ENCODE results near the gene CRYGN.

The CRYGN gene

GRCh38 chr7:151453326-151453791, 13.4 kb upstream of the CRYGN start:
- DNase-seq (ENCODE audit: extremely low spot score) = no peak
- ChIA-PET POLR2A (no interaction called here), CTCF (interaction anchor here (0.8 kb wide), 1 partner anchor 30 kb away, joined by 3 read pairs; no protein-coding TSS in a partner anchor)
- TF ChIP-seq SP1 (IDR thresholded peaks at IDR 0.05) = no peak

- TF ChIP-seq NFRKB (IDR thresholded peaks at IDR 0.05) = no peak
- POLR2A ChIA-PET = no interaction called here
- CTCF ChIA-PET = interaction anchor here (1.0 kb wide), 1 partner anchor 26 kb away, joined by 5 read pairs; no protein-coding TSS in a partner anchor
- DNase-seq (ENCODE audit: extremely low spot score) = no peak
Observed at GRCh38 chr7:151452680-151453325, 12.9 kb upstream of the CRYGN start.

DNA sequence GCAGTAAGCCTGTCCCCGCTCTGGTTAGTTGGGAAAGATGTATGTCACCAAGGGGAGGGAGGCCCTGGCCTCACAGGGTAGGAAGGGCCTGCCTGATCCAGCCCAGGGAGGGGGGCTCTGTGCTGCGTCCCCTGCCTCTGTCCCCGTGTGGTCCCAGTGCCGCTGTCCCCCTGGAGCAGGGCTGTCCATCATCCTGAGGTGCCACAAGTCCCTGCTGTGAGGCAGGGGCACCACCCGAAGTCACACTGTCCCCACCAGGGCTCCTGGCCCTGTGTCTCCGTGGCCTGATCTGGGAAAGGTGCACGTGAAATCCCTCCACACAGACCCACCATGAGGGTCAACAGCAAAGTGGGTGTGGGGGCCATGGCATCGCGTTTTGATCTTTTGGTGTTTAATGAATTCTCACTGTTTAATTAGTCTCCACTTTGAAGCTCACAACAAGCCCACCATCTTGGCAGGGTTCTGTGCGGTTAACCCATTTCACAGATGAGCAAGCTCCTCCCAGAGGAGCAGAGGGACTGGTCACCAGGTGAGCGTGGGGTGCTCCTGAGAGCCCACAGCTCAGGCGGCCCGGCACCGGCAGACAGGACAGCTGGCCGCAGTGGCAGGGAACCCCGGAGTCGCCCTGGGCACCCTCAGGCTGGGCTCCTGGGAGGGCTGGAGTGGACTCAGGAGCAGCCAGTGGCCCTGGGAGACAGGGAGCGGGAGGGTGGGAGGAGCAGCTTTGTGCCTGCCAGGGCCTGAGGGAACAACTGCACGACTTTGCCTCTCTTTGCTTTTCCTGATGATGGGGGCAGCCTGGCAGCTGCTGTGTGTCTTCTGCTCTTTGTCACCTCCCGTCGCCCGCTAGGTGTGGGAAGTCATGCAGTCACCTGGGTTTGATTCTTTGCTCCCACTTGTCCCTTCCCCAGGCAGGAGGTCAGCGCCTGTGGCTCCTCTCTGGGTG, 12.0 kb upstream of the CRYGN start:
- TF ChIP-seq, protein P1, sequence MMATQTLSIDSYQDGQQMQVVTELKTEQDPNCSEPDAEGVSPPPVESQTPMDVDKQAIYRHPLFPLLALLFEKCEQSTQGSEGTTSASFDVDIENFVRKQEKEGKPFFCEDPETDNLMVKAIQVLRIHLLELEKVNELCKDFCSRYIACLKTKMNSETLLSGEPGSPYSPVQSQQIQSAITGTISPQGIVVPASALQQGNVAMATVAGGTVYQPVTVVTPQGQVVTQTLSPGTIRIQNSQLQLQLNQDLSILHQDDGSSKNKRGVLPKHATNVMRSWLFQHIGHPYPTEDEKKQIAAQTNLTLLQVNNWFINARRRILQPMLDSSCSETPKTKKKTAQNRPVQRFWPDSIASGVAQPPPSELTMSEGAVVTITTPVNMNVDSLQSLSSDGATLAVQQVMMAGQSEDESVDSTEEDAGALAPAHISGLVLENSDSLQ (IDR thresholded peaks at IDR 0.05) = no peak
- no peak for TF ChIP-seq SUZ12 (IDR thresholded peaks at IDR 0.05)
- no peak for TF ChIP-seq BHLHE40 (IDR thresholded peaks at IDR 0.05; ENCODE audit: borderline replicate concordance)
- TF ChIP-seq NFRKB (IDR thresholded peaks at IDR 0.05) = no peak
- TF ChIP-seq FOXM1 (IDR thresholded peaks at IDR 0.05; ENCODE audit: borderline replicate concordance) = no peak
- TF ChIP-seq FOXK2 (IDR thresholded peaks at IDR 0.05) = no peak
- no peak for TF ChIP-seq SP1 (IDR thresholded peaks at IDR 0.05)
- POLR2A ChIA-PET = no interaction called here
- CTCF ChIA-PET = interaction anchor here (1.0 kb wide), 2 partner anchors 25 to 83 kb away, joined by 3 to 5 read pairs; no protein-coding TSS in a partner anchor
- no peak for DNase-seq (ENCODE audit: extremely low spot score)

GRCh38 chr7:151451156-151451555, 11.2 kb upstream of the CRYGN start:
- ChIA-PET CTCF (interaction anchor here (0.6 kb wide), 1 partner anchor 61 kb away, joined by 3 read pairs; no protein-coding TSS in a partner anchor), POLR2A (no interaction called here)
- TF ChIP-seq ZNF384 (IDR thresholded peaks at IDR 0.05) (no peak), FOXM1 (IDR thresholded peaks at IDR 0.05; ENCODE audit: borderline replicate concordance) (no peak), BHLHE40 (IDR thresholded peaks at IDR 0.05; ENCODE audit: borderline replicate concordance) (no peak), CTBP1 (IDR thresholded peaks at IDR 0.05; ENCODE audit: borderline replicate concordance) (no peak), FOXA1 (IDR thresholded peaks at IDR 0.05) (no peak), SP1 (IDR thresholded peaks at IDR 0.05) (no peak), LEF1 (IDR thresholded peaks at IDR 0.05; ENCODE audit: borderline replicate concordance) (no peak), SUZ12 (IDR thresholded peaks at IDR 0.05) (no peak), ARNT (IDR thresholded peaks at IDR 0.05) (no peak), HDGF (IDR thresholded peaks at IDR 0.05; ENCODE audit: borderline replicate concordance) (no peak), L3MBTL2 (conservative IDR thresholded peaks at IDR 0.05) (no peak)
- no peak for DNase-seq (ENCODE audit: extremely low spot score)

DNA sequence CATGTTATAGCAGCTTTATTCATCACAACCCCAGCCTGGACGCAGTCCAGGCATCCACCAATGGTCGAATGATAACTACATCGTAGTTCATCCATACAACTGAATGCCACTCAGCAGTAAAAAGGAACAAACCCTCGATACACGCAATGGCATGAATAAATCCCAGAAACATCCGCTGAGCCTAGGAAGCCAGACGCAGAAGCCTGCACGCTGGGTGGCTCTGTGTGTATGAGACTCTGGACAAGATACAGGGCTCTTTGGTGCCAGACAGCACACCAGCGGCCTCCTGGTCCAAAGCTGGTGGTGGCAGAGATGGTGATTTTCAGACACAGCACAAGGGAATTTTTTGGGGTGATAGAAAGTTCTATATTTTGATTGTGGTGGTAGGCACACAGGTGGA, 10.0 kb upstream of the CRYGN start:
- DNase-seq (ENCODE audit: extremely low spot score) = no peak
- ChIA-PET CTCF (interaction anchor here (1.2 kb wide), 1 partner anchor 81 kb away, joined by 3 read pairs; no protein-coding TSS in a partner anchor), POLR2A (interaction anchor here (1.0 kb wide), 1 partner anchor 11 kb away, joined by 3 read pairs; no protein-coding TSS in a partner anchor)
- TF ChIP-seq ELF4 (IDR thresholded peaks at IDR 0.05) (no peak), NFRKB (IDR thresholded peaks at IDR 0.05) (no peak), L3MBTL2 (conservative IDR thresholded peaks at IDR 0.05) (no peak), SUZ12 (IDR thresholded peaks at IDR 0.05) (no peak), ZNF384 (IDR thresholded peaks at IDR 0.05) (no peak), BHLHE40 (IDR thresholded peaks at IDR 0.05; ENCODE audit: borderline replicate concordance) (no peak)
- TF ChIP-seq, protein P1 (IDR thresholded peaks at IDR 0.05) = no peak

- ChIA-PET POLR2A (interaction anchor here (1.2 kb wide), 1 partner anchor 22 kb away, joined by 4 read pairs; no protein-coding TSS in a partner anchor), CTCF (interaction anchor here (0.6 to 2.0 kb wide), 8 partner anchors 11 to 86 kb away, joined by 3 to 7 read pairs (median 3); no protein-coding TSS in a partner anchor)
- DNase-seq (ENCODE audit: extremely low spot score) = peak; percentile 76
- TF ChIP-seq BHLHE40 (IDR thresholded peaks at IDR 0.05; ENCODE audit: borderline replicate concordance) (no peak), ARNT (IDR thresholded peaks at IDR 0.05) (no peak), FOXK2 (IDR thresholded peaks at IDR 0.05) (no peak), NFRKB (IDR thresholded peaks at IDR 0.05) (no peak), FOXM1 (IDR thresholded peaks at IDR 0.05; ENCODE audit: borderline replicate concordance) (no peak), SP1 (IDR thresholded peaks at IDR 0.05) (no peak), FOXA1 (IDR thresholded peaks at IDR 0.05) (no peak), HDGF (IDR thresholded peaks at IDR 0.05; ENCODE audit: borderline replicate concordance) (no peak), CTBP1 (IDR thresholded peaks at IDR 0.05; ENCODE audit: borderline replicate concordance) (no peak), LEF1 (IDR thresholded peaks at IDR 0.05; ENCODE audit: borderline replicate concordance) (no peak)
- TF ChIP-seq, protein P1 (IDR thresholded peaks at IDR 0.05) = no peak
Observed at GRCh38 chr7:151448261-151449252, 8.6 kb upstream of the CRYGN start.

All from HEK293T (cell line).